ENCODE results near the gene TMEM51. TPM values are rescaled to one million over a fixed set of nuclear protein-coding genes. Genes with fewer than 3 reads are reported as not detected.
A peak's percentile ranks its signal among the peaks of the same experiment; 100 is the strongest.

Gene TMEM51, protein sequence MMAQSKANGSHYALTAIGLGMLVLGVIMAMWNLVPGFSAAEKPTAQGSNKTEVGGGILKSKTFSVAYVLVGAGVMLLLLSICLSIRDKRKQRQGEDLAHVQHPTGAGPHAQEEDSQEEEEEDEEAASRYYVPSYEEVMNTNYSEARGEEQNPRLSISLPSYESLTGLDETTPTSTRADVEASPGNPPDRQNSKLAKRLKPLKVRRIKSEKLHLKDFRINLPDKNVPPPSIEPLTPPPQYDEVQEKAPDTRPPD
- not detected for total RNA-seq

DNA sequence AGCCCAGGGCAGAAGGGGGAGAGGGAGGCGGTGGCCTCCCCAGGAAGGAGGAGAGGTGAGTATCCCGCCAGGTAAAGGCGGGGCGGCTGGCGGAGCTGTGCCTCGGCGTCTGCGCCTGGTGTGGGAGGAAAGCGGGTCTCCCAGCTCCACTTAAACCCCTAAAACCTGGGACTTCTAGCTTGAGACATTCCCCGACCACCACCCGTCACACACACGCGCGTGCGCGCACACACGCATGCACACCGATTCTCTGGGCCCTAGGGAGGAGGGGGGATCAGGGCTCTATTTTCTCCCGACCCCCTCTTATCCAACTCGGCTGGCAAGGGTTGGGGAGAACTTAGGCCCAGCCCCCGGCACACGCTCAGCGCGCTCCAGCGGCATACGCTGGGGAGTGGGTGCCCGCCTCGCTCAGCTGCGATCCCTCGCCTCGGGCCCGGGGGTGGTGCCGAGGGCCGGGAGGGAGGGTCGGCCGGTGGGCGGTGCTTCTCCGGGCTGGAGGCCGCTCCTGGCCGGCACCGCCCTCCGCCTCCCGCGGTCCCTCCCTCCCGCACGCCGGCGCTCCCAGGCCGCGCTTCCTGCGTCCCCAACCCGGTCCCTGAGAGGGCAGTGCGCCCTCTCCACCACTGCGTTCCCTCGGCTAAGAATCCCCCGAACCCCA lies at the start of gene TMEM51:
Gene TMEM51 (plus strand): TSS at position 564 of the 658 bp plus-strand sequence. CDS start 61,341 bp downstream, outside the sequence.
- ChIA-PET CTCF (interaction anchor here (1.2 kb wide), 2 partner anchors 14 to 21 kb away, joined by 3 read pairs; no protein-coding TSS in a partner anchor), POLR2A (no interaction called here)
- H3K9me3 Mint-ChIP-seq = no peaks in the 10 kb centered on the region
- H3K4me3 Mint-ChIP-seq = peak within 1 kb of the TSS; percentile 42
- H3K27me3 Mint-ChIP-seq = peaks cover 57% of the 10 kb centered on the region
- H3K4me1 Mint-ChIP-seq = peaks cover 35% of the 10 kb centered on the region
- no peak for DNase-seq
- peaks cover 3% of the 10 kb centered on the region for H3K36me3 Mint-ChIP-seq (ENCODE audit: low read depth)
- H3K27ac Mint-ChIP-seq = no peak within 1 kb of the TSS

DNA sequence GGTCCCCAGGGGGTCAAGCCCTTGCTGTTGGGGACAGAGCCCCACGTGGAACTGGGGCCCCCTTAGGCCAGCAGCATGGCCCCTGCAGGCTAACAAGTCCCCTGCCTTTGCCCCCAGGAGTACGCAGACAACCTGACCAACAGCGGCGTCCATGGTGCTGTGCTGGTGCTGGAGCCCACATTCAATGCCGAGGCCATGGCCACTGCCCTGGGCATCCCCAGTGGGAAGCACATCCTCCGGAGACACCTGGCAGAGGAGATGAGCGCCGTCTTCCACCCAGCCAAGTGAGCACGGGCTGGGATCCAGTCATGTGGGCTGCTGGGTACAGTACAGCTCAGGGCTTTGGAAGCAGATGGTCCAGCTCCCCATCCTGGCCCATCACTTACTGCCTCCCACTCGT lies 49.6 kb upstream of the TMEM51 start:
- Mint-ChIP-seq H3K9me3 (peaks cover 2% of the 10 kb centered on the region), H3K4me3 (no peak overlapping the region), H3K36me3 (ENCODE audit: low read depth) (no peaks in the 10 kb centered on the region), H3K4me1 (peaks cover 7% of the 10 kb centered on the region), H3K27me3 (peaks cover 28% of the 10 kb centered on the region), H3K27ac (no peak overlapping the region)
- POLR2A ChIA-PET = no interaction called here
- no peak for DNase-seq
- CTCF ChIA-PET = no interaction called here

DNA sequence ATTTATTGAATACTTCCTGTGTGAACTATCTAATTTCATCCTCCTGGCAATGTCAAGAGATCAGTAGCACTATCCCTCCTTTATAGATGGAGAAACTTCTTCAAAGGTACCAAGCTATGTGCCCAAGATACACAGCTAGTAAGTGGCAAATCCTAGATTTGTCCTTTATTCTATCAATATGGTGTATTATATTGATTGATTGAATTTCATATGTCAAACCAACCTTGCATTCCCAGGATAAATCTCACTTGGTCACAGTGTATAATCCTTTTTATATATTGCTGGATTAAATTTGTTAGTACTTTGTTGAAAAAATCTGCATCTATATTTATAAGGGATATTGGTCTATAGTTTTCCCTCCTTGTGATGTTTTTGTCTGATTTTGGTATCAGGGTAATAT lies 48.8 kb upstream of the TMEM51 start:
- ChIA-PET POLR2A (no interaction called here), CTCF (interaction anchor here (0.7 to 0.9 kb wide), 2 partner anchors 12 to 20 kb away, joined by 3 to 5 read pairs; no protein-coding TSS in a partner anchor)
- peaks cover 27% of the 10 kb centered on the region for H3K27me3 Mint-ChIP-seq
- peaks cover 2% of the 10 kb centered on the region for H3K9me3 Mint-ChIP-seq
- no peak overlapping the region for H3K4me3 Mint-ChIP-seq
- H3K36me3 Mint-ChIP-seq (ENCODE audit: low read depth) = no peaks in the 10 kb centered on the region
- no peak overlapping the region for H3K27ac Mint-ChIP-seq
- peaks cover 7% of the 10 kb centered on the region for H3K4me1 Mint-ChIP-seq
- no peak for DNase-seq

DNA sequence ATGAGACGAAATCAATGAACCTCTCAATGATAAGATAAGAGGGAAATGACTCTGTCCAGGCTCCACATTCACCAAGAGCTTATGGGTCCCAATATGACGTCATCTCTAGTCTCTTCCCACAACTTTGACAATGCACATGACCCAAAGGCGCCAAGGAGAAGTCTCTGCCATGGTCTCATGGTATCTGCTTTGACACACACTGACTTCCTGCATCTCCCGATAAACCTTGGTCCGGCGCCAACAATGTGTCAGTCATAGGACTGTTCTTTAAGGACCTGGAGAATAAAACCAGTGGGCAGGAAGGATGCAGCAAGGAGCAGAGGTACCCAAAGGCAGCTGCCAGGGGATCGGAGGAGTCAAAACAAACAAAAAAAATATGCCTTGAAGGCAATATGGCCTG lies 46.9 kb upstream of the TMEM51 start:
- ChIA-PET POLR2A (no interaction called here), CTCF (interaction anchor here (0.6 kb wide), 1 partner anchor 192 kb away, joined by 3 read pairs; no protein-coding TSS in a partner anchor)
- no peak for DNase-seq
- Mint-ChIP-seq H3K36me3 (ENCODE audit: low read depth) (no peaks in the 10 kb centered on the region), H3K27me3 (peaks cover 17% of the 10 kb centered on the region), H3K9me3 (peaks cover 2% of the 10 kb centered on the region), H3K27ac (no peak overlapping the region), H3K4me1 (no peaks in the 10 kb centered on the region), H3K4me3 (no peak overlapping the region)

DNA sequence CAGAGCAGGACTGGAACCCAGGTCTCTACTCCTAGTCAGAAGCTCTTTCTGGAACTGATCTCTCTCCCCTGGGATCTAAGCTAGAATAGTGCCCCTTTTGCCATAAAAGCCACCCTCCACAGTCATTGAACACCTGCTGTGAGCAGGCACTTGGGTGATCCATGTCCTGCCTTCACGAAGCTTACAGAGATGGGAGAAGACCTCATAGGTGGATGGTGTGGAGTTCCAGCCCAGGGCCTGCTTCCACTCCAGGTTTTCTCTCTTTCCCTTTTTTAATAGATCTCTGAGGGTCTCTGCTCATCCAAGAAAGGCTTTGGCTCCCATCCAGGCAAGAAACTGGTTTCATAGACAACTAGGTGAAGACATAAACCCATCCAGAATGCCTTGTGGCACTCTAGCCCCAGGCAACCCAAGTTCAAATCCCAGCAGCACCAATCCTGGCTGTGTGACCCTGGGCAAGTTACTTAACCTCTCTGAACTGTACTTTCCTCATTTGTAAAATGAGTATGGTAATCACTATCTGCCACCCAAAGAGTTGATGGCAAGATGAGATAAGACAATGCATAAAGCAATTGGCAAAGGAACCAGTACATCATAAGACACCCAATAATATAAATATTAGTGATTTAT lies 46.4 kb upstream of the TMEM51 start:
- peaks cover 5% of the 10 kb centered on the region for H3K4me1 Mint-ChIP-seq
- H3K36me3 Mint-ChIP-seq (ENCODE audit: low read depth) = no peaks in the 10 kb centered on the region
- no peak overlapping the region for H3K4me3 Mint-ChIP-seq
- DNase-seq = no peak
- H3K9me3 Mint-ChIP-seq = peaks cover 2% of the 10 kb centered on the region
- CTCF ChIA-PET = interaction anchor here (0.6 to 1.0 kb wide), 2 partner anchors 21 to 192 kb away, joined by 3 read pairs; no protein-coding TSS in a partner anchor
- POLR2A ChIA-PET = no interaction called here
- H3K27ac Mint-ChIP-seq = no peak overlapping the region
- peaks cover 14% of the 10 kb centered on the region for H3K27me3 Mint-ChIP-seq

DNA sequence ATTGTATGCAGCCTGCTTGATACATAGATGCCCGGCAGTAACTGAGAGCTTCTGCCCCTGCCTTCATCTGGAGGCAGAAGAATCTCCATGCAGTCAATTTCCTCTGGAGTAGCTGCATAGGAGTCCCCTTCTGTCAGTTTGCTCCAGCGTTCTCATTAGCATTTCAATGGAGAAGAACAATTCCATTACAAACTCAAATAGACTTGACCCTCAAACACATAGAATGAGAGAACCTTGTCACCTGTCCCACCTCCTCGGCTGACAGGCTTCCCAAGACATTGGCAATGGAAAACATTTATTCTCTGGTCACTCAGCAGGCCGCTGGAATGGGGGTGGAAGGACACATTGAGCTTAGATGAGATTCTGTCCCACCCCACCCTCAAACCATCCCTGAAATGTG lies 45.6 kb upstream of the TMEM51 start:
- peaks cover 14% of the 10 kb centered on the region for H3K27me3 Mint-ChIP-seq
- ChIA-PET POLR2A (no interaction called here), CTCF (interaction anchor here (1.0 to 1.4 kb wide), 2 partner anchors 15 to 21 kb away, joined by 3 read pairs; no protein-coding TSS in a partner anchor)
- DNase-seq = no peak
- peaks cover 13% of the 10 kb centered on the region for H3K4me1 Mint-ChIP-seq
- no peak overlapping the region for H3K4me3 Mint-ChIP-seq
- H3K27ac Mint-ChIP-seq = no peak overlapping the region
- peaks cover 2% of the 10 kb centered on the region for H3K9me3 Mint-ChIP-seq
- no peaks in the 10 kb centered on the region for H3K36me3 Mint-ChIP-seq (ENCODE audit: low read depth)

DNA sequence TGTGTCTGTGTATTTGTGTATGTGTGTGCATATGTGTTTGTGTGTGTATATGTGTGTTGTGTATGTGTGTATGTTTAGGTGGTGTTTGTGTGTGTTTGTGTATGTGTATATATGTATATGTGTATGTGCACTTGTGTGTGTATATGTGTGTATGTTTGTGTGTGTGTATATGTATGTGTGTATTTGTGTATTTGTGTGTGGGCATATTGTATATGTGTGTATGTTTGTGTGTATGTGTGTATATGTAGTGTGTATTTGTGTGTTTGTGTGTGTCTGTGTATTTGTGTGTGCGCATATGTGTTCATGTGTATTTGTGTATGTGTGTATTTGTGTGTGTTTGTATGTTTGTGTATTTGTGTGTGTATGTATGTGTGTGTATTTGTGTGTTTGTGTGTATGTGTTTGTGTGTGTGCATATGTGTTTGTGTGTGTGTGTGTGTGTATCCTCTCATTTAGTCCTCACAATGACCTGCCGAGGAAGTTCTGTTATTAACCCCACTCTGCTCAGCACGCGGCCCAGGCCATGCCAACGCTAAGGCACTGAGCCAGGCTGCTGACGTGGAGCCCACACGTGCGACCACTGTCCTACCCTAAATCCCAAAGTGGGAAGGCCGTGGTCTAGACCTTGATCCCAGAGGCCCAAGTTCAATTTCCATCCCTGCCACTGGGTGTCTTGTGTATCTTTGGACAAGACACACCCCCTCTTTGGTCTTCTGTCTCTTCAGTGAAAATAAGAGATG lies 43.2 kb upstream of the TMEM51 start:
- H3K4me1 Mint-ChIP-seq = peaks cover 16% of the 10 kb centered on the region
- ChIA-PET POLR2A (interaction anchor here (0.6 kb wide), 1 partner anchor 79 kb away, joined by 4 read pairs; no protein-coding TSS in a partner anchor), CTCF (no interaction called here)
- H3K27ac Mint-ChIP-seq = no peak overlapping the region
- H3K9me3 Mint-ChIP-seq = no peaks in the 10 kb centered on the region
- H3K4me3 Mint-ChIP-seq = no peak overlapping the region
- peaks cover 6% of the 10 kb centered on the region for H3K27me3 Mint-ChIP-seq
- no peak for DNase-seq
- H3K36me3 Mint-ChIP-seq (ENCODE audit: low read depth) = no peaks in the 10 kb centered on the region

DNA sequence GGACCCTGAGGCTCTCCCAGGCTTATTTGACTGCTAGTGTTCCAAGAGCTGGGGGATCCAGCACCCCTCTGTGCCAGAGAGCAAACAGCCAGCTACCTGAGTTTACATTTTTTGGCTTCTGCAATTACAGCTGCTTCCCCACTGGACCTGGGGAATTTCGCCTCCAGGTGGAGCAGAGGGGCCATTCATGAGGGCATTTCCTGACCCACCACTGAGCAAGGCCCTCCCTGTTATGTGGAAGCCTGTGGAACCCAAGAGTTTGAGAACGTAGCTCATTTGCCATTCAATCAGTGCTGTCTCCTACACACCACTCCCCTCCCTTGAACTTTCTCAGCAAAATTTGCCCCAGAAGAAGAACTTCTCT lies 42.7 kb upstream of the TMEM51 start:
- Mint-ChIP-seq H3K27ac (no peak overlapping the region), H3K4me1 (peaks cover 16% of the 10 kb centered on the region), H3K9me3 (no peaks in the 10 kb centered on the region), H3K4me3 (no peak overlapping the region), H3K36me3 (ENCODE audit: low read depth) (no peaks in the 10 kb centered on the region), H3K27me3 (peaks cover 6% of the 10 kb centered on the region)
- CTCF ChIA-PET = no interaction called here
- DNase-seq = no peak
- POLR2A ChIA-PET = interaction anchor here (0.6 kb wide), 1 partner anchor 78 kb away, joined by 4 read pairs; no protein-coding TSS in a partner anchor

DNA sequence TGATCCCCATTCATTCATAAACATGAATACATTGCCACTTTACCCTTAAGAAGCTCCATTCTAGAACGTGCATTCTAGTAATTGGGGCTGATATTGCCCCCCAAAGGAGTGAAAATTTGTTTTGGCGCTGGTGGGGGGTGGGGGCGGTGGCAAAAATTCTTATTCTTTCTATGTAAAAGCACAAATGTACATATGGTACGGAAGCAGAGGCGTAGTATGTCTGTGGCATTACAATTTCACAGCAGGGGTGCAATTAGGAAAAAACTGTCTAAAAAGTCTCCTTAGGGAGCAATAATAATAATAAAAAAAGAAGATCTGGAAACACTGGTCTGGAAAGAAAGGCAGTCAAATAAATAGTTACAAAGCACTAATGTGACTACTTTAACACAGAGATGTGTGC lies 40.4 kb upstream of the TMEM51 start:
- Mint-ChIP-seq H3K27me3 (peaks cover 6% of the 10 kb centered on the region), H3K4me1 (peaks cover 16% of the 10 kb centered on the region), H3K4me3 (no peak overlapping the region), H3K27ac (no peak overlapping the region), H3K9me3 (no peaks in the 10 kb centered on the region), H3K36me3 (ENCODE audit: low read depth) (no peaks in the 10 kb centered on the region)
- CTCF ChIA-PET = interaction anchor here (0.6 to 1.3 kb wide), 2 partner anchors 39 to 434 kb away, joined by 3 read pairs; no protein-coding TSS in a partner anchor
- POLR2A ChIA-PET = no interaction called here
- DNase-seq = no peak

DNA sequence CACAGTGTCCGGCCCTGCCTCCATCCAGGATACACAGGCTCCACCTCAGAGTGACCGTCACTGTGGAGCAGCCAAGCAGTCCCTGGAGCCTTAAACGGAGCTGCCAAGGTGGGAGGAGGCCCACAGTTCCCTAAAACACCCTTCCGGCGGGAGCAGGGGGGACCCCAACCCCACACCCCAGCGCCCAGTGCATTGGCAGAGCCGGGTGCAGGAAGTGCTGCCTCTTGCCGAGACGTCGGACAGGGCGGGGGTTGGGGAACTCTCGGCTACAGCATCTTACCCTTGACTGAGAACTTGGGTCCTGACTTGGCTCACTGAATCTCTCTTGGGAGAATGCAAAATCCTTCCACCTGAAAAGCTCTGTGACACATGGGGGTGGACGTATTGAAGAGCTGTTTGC lies 38.7 kb upstream of the TMEM51 start:
- POLR2A ChIA-PET = no interaction called here
- CTCF ChIA-PET = no interaction called here

DNA sequence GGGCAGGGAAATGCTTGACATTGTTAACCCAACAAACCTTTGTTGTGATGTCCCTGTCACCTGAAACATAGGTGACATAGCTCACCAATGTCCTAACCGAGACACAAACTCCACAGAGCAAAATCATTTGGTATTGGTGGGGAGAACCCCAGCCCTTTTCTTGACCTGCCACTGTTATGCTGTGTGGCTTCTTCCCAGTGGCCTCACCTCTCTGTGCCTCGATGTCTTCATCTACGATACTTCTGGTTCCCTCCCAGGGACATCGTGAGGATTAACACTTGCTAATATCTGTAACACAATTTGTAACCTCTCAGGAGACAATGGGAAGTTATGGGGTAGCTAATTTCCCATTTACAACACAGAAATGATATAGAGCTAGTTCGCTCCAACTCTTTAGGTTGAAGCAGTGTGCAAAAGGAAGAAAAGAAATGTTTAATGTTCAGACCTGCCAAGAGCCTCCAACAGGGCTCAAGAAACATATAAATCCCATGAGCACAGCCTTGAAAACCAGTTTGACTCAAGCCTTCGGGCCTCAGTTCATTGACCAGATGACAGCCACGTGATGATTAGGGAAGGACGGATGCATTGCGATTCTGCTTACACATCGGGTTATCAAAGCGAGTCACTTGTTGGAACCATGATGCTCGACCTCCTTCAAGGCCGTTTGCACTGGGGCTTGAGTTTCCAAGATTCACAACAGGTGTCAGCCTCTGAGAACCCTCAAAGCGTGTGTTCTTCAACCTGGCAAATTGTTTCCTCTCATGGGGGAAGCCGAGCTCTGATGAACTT lies 37.8 kb upstream of the TMEM51 start:
- no peak overlapping the region for H3K4me3 Mint-ChIP-seq
- DNase-seq = no peak
- H3K9me3 Mint-ChIP-seq = no peaks in the 10 kb centered on the region
- no peaks in the 10 kb centered on the region for H3K27me3 Mint-ChIP-seq
- no peaks in the 10 kb centered on the region for H3K36me3 Mint-ChIP-seq (ENCODE audit: low read depth)
- H3K4me1 Mint-ChIP-seq = peaks cover 16% of the 10 kb centered on the region
- ChIA-PET CTCF (interaction anchor here (1.4 to 1.5 kb wide), 3 partner anchors 13 to 41 kb away, joined by 3 to 7 read pairs (median 4); no protein-coding TSS in a partner anchor), POLR2A (no interaction called here)
- H3K27ac Mint-ChIP-seq = no peak overlapping the region

More for the DNA sequence above, 38.7 kb upstream of the TMEM51 start:
- Mint-ChIP-seq H3K27me3 (no peaks in the 10 kb centered on the region), H3K4me3 (no peak overlapping the region), H3K9me3 (no peaks in the 10 kb centered on the region), H3K4me1 (peaks cover 16% of the 10 kb centered on the region), H3K27ac (no peak overlapping the region), H3K36me3 (ENCODE audit: low read depth) (no peaks in the 10 kb centered on the region)
- no peak for DNase-seq

DNA sequence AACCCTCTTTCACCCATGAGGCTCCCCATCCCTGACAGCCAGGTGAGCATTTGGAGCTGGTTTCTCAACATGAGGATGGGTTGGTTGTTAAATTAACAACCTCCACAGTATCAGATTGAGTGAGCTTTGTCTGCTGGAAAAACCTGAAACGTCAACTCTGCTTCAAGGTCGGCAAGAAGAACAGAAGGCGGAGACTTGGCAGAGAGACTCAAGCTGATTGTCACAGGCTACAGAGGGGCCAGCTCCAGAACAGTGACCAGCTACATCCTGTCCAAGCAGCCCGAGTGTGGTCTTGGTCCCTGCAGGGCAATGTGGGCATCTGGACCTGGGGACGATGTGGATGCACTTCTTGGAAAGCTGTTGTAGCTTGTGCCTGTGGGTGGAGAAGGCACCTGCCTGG lies 36.6 kb upstream of the TMEM51 start:
- H3K9me3 Mint-ChIP-seq = no peaks in the 10 kb centered on the region
- H3K4me3 Mint-ChIP-seq = no peak overlapping the region
- H3K27me3 Mint-ChIP-seq = no peaks in the 10 kb centered on the region
- H3K4me1 Mint-ChIP-seq = peaks cover 13% of the 10 kb centered on the region
- ChIA-PET CTCF (interaction anchor here (0.7 to 1.5 kb wide), 4 partner anchors 12 to 156 kb away, joined by 3 to 7 read pairs (median 4); no protein-coding TSS in a partner anchor), POLR2A (no interaction called here)
- no peaks in the 10 kb centered on the region for H3K36me3 Mint-ChIP-seq (ENCODE audit: low read depth)
- no peak overlapping the region for H3K27ac Mint-ChIP-seq
- no peak for DNase-seq
